ENCODE measurements around the gene VENTX. TPM values are rescaled to one million over a fixed set of nuclear protein-coding genes. Genes with fewer than 3 reads are reported as not detected.

Gene VENTX
- total RNA-seq, 1 donor from 2014 or later, result 1.6 TPM

DNA sequence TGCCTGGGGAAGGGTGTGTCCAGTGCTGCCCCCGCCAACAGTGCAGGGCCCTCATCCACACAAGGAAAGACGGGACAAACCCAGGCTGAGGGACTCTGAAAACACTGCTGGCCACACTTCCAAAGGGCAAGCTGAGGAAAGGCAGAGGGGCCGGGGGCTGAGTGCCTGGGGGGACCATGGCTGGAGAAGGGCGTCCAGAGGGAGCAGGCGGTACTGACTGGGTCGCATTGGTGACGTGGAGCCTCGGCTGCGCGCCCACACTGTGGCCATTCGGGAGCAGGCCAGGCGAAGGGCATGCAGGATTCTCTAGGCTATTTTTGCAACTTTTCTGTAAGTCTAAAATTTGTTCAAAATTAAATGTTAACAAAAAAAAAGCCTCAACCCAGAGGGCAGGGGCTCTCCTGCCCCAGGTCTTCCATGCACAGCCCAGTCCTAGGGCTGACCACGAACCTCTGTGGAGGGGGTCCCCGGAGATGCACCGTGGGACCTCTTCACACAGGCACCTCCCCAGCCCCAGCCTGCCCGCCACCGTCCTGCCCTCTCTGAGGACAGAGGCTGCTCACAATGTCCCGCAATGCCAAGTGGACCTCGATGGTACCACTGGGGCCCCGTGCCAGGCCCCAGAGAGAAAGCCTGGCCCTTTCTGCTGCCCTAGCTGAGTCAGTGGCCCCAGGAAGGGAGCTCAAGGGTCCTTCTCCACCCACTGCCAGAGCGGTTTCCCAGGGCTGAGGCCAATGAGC is 28.6 kb downstream of the VENTX start:
- no peak overlapping the region for H3K4me3 Mint-ChIP-seq (ENCODE audit: unreplicated experiment)
- H3K27ac Mint-ChIP-seq (ENCODE audit: unreplicated experiment), result no peak overlapping the region
- no peaks in the 10 kb centered on the region for H3K9me3 Mint-ChIP-seq (ENCODE audit: unreplicated experiment)
- no peak for DNase-seq
- TF ChIP-seq, protein P1, sequence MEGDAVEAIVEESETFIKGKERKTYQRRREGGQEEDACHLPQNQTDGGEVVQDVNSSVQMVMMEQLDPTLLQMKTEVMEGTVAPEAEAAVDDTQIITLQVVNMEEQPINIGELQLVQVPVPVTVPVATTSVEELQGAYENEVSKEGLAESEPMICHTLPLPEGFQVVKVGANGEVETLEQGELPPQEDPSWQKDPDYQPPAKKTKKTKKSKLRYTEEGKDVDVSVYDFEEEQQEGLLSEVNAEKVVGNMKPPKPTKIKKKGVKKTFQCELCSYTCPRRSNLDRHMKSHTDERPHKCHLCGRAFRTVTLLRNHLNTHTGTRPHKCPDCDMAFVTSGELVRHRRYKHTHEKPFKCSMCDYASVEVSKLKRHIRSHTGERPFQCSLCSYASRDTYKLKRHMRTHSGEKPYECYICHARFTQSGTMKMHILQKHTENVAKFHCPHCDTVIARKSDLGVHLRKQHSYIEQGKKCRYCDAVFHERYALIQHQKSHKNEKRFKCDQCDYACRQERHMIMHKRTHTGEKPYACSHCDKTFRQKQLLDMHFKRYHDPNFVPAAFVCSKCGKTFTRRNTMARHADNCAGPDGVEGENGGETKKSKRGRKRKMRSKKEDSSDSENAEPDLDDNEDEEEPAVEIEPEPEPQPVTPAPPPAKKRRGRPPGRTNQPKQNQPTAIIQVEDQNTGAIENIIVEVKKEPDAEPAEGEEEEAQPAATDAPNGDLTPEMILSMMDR (IDR thresholded peaks at IDR 0.05; ENCODE audit: partially characterized antibody, unreplicated experiment), result no peak
- peaks cover 7% of the 10 kb centered on the region for H3K4me1 Mint-ChIP-seq (ENCODE audit: low read depth, unreplicated experiment)
- H3K27me3 Mint-ChIP-seq (ENCODE audit: unreplicated experiment), result peaks cover 11% of the 10 kb centered on the region
- H3K36me3 Mint-ChIP-seq (ENCODE audit: unreplicated experiment), result no peaks in the 10 kb centered on the region

DNA sequence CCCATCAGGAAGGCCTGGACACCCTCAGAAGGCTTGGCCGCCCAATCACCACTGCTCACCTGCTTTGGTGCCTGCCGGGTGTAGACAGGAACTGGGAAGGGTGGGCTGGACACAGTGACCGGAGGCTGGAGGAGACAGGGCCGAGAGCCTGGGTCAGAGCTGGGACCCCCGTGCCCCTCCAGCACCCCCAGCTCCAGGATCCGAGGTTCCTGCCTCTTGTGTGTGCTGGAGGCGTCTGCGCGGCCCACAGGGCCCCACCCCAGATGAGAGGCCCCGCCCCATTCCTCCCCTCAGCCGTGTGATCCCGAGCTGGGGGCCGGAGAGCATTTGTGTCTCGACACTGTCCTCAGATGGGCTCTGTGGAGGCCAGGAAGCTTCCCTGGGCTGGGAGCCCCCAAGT is 29.6 kb downstream of the VENTX start:
- peaks cover 7% of the 10 kb centered on the region for H3K4me1 Mint-ChIP-seq (ENCODE audit: low read depth, unreplicated experiment)
- no peak overlapping the region for H3K27ac Mint-ChIP-seq (ENCODE audit: unreplicated experiment)
- H3K36me3 Mint-ChIP-seq (ENCODE audit: unreplicated experiment), result no peaks in the 10 kb centered on the region
- TF ChIP-seq, protein P1 (IDR thresholded peaks at IDR 0.05; ENCODE audit: partially characterized antibody, unreplicated experiment), result no peak
- H3K27me3 Mint-ChIP-seq (ENCODE audit: unreplicated experiment), result peaks cover 11% of the 10 kb centered on the region
- DNase-seq, result no peak
- H3K4me3 Mint-ChIP-seq (ENCODE audit: unreplicated experiment), result no peak overlapping the region
- no peaks in the 10 kb centered on the region for H3K9me3 Mint-ChIP-seq (ENCODE audit: unreplicated experiment)

DNA sequence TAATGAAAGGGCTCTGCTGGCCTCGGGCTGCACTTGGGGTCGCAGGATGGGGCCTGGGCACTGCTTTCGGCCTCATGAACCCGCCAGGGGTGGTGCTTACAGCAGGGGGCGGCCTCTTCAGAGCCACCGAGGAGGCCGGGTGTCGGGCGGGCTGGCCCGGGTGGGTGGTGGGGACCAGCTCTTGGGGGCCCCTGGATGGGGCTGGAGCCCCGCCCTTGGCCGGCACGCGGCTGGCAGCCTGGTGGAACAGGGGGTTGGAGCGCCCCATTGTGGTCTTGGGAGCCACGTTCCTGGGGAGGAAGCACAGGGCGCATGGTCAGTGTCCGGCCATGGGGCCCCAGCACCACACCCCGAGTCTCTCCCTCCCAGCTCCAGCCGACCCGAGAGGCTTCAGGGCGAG is 30.2 kb downstream of the VENTX start:
- no peak for DNase-seq
- H3K36me3 Mint-ChIP-seq (ENCODE audit: unreplicated experiment), result no peaks in the 10 kb centered on the region
- H3K9me3 Mint-ChIP-seq (ENCODE audit: unreplicated experiment), result no peaks in the 10 kb centered on the region
- no peak overlapping the region for H3K4me3 Mint-ChIP-seq (ENCODE audit: unreplicated experiment)
- H3K27me3 Mint-ChIP-seq (ENCODE audit: unreplicated experiment), result peaks cover 10% of the 10 kb centered on the region
- TF ChIP-seq, protein P1 (IDR thresholded peaks at IDR 0.05; ENCODE audit: partially characterized antibody, unreplicated experiment), result no peak
- no peak overlapping the region for H3K27ac Mint-ChIP-seq (ENCODE audit: unreplicated experiment)
- peaks cover 3% of the 10 kb centered on the region for H3K4me1 Mint-ChIP-seq (ENCODE audit: low read depth, unreplicated experiment)

DNA sequence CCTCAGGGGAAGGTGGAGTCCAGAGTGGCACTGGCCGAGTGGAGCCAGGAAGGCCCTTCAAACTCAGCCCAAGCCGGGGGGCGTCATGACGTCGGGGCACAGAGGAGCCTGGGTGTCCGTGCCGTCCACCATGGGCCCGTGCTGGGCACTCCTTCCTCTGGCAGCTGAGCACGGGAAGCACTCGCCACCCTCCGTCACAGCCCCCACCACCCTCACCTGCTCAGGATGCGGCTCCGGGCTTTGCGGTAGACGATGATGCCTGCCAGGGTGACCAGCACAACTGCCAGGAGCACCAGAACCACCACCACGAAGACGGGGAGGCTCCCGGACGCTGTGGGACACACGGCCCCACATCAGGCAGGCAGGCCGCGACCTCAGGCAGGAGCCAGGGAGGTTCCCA is 30.9 kb downstream of the VENTX start:
- Mint-ChIP-seq H3K9me3 (ENCODE audit: unreplicated experiment) (no peaks in the 10 kb centered on the region), H3K4me3 (ENCODE audit: unreplicated experiment) (no peak overlapping the region), H3K36me3 (ENCODE audit: unreplicated experiment) (no peaks in the 10 kb centered on the region), H3K4me1 (ENCODE audit: low read depth, unreplicated experiment) (no peaks in the 10 kb centered on the region), H3K27ac (ENCODE audit: unreplicated experiment) (no peak overlapping the region), H3K27me3 (ENCODE audit: unreplicated experiment) (peaks cover 7% of the 10 kb centered on the region)
- TF ChIP-seq, protein P1 (IDR thresholded peaks at IDR 0.05; ENCODE audit: partially characterized antibody, unreplicated experiment), result no peak
- DNase-seq, result no peak

DNA sequence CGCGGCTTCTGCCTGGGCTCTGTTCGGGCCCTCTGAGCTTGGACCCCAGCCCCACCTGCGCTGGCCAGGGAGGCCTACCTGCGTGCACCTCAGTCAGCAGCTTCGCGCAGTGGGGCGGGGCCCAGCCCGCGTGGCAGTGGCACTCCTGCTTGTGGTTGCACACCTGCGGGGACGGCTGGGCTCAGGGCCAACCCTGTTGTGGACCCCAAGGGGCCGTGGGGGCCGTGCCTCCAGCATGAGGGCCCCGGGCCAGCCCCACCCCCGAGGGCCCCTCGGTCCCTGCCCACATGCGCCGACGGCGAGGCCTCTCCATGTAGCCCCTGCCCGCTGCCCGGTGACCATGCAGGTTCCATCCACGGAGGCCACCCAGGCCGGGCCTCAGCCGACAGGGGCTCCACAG is 31.7 kb downstream of the VENTX start:
- Mint-ChIP-seq H3K9me3 (ENCODE audit: unreplicated experiment) (no peaks in the 10 kb centered on the region), H3K27ac (ENCODE audit: unreplicated experiment) (no peak overlapping the region), H3K27me3 (ENCODE audit: unreplicated experiment) (peaks cover 7% of the 10 kb centered on the region), H3K4me1 (ENCODE audit: low read depth, unreplicated experiment) (no peaks in the 10 kb centered on the region), H3K36me3 (ENCODE audit: unreplicated experiment) (no peaks in the 10 kb centered on the region), H3K4me3 (ENCODE audit: unreplicated experiment) (no peak overlapping the region)
- TF ChIP-seq, protein P1 (IDR thresholded peaks at IDR 0.05; ENCODE audit: partially characterized antibody, unreplicated experiment), result no peak
- no peak for DNase-seq
